Right forelimb (tissue), 1 donor: Measurements from ENCODE around the gene MSANTD2.
A peak's percentile ranks its signal among the peaks of the same experiment; 100 is the strongest.
"Not testable (repeated sequence)": the region's sequence is repeated elsewhere in the genome, so short reads cannot be mapped to it uniquely, and the experiment has no call there.

Experiments used
- DNase-seq: peaks from one replicate; pipeline ENCODE4 v3.0.0-alpha.2; 2018

Gene MSANTD2

DNA sequence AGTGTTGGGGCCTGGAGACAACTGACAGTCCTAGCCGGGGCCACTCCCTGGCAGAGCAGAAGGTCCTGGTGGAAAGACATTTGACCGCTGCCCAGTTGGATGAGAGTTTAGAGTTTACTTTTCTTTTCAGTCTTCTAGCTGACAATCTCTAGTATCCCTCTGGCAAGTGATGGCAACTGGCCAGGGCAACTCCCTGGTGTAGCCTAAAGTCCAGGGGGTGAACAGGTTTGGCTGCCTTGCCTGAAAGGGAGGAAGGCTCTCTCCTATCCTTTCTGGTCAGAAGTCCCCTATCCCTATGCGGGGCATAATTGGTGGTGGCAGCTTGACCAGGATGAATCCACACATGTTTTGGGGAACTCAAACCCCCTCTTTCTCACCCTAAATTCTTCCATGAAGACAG lies 16.8 kb upstream of the MSANTD2 start:
- no peak for DNase-seq

DNA sequence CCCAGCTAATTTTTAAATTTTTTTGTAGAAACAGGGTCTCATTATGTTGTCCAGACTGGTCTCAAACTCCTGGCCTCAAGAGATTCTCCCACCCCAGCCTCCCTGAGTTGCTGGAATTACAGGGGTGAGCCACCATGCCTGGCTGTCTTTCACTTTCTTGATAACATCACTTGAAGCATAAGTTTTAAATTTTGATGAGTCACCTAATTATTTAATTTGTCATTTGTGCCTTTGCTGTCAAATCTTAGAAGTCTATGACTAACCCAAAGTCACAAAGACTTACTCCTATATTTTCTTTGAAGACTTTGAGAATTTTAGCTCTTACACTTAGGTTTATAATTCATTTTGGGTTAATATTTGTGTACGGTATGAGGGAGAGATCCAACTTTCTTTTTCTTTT lies 14.5 kb upstream of the MSANTD2 start:
- DNase-seq = no peak

GRCh38 chr11:124812876-124813275 lies 12.7 kb upstream of the MSANTD2 start:
- no peak for DNase-seq

DNA sequence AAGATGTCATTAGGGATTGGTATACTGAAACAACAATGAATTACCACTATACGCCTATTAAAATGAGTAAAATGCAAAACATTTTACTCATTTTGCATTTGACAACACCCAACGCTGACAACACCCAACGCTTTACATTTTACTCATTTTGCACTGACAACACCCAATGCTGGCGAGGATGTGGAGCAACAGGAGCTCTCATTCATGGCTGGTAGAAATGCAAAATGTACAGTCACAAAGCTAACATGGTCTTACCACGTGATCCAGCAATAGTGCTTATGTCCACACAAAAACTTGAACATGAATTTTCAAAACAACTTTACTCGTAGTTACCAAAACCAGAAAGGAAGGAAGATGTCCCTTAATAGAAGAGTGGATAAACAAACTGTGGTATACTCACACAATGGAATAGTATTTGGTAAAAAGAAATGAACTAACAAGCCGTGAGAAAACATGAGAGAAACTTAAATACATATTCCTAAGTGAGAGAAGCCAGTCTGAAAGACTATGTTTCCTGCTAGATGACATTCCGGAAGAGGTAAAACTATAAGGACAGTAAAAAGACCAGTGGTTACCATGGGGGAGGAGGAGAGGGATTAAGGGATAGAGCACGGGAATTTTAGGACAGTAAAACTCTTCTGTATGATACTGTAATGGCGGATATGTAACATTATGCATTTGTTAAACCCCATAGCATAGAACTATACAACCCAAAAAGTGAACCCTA lies 11.4 kb upstream of the MSANTD2 start:
- DNase-seq = no peak

DNA sequence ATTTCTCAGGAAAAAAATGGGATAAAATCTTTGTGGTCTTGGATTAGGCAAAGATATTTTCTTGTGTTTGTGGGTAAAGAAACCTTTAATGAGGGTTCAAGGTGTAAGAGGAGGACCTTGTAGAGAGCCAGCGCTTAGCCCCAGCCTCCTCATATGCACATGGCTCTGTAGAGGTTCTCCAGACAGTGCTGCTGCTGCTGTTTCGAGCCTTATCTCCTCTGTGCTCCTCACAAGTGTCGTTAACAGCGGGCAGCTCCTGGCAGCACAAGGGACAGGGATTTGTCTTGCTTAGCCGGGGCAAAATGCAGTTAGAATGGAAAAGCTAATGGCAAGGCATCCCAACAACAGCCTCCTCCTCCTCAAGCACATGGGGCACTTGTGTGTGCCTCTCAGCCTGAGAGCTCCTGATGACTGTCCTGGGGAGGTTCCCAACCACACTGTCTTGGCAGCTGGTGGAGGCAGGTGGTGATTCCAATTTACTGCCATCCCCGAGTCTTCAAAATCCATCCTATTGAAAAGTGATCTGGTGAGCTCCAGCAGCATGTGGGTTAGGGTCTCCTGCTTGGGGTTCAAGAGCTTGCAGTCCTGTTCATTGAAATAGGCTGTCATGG lies 7.6 kb upstream of the MSANTD2 start:
- DNase-seq = no peak

DNA sequence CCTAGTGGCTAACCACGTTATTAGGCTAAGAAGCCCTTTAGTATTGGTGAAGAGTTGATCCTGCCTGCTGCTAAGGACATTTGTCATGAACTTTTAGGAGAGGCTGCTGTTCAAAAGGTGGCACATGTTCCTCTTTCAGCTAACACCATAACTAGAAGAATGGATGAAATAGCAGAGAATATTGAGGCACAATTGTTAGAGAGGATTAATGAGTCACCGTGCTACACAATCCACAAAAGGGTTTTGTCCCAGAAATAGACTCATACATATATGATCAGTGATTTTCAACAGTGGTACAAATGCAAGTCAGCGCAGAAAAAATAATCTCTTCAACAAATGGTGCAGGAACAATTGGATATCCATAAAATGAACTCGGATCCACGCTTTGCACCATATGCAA lies 7.0 kb upstream of the MSANTD2 start:
- DNase-seq = no peak

DNA sequence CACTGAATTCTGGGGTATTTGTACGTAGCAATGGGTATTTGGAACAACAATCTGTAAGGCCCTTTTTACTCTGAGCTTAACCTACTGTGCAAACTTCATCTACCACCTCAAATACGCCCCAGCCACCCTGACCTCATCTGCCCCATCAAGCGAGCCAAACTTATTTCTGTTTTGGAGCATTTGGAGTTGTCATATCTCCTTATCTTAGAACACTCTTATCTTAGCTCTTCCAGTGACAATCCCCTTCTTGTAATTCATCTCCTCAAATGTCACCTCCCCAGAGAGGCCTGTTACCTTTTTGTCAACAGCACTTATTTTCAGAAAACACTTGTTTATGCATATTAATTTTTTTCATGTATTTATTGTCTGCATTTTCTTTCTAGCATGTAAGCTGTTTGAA lies 4.7 kb upstream of the MSANTD2 start:
- no peak for DNase-seq

- no peak for DNase-seq
Measured at GRCh38 chr11:124801636-124802312, 1.6 kb upstream of the MSANTD2 start.

- DNase-seq = no peak
Measured at GRCh38 chr11:124801014-124801413, 808 bp upstream of the MSANTD2 start.

- peak; percentile 70 for DNase-seq
Measured at GRCh38 chr11:124799348-124800225, 619 bp downstream of the MSANTD2 start.

GRCh38 chr11:124798991-124799347 lies 1.2 kb downstream of the MSANTD2 start:
- DNase-seq = no peak

- no peak for DNase-seq
Measured at GRCh38 chr11:124796312-124796711, 3.9 kb downstream of the MSANTD2 start.

- DNase-seq = no peak
Measured at GRCh38 chr11:124793466-124794278, 6.5 kb downstream of the MSANTD2 start.

GRCh38 chr11:124791626-124792341 lies 8.4 kb downstream of the MSANTD2 start:
- no peak for DNase-seq

DNA sequence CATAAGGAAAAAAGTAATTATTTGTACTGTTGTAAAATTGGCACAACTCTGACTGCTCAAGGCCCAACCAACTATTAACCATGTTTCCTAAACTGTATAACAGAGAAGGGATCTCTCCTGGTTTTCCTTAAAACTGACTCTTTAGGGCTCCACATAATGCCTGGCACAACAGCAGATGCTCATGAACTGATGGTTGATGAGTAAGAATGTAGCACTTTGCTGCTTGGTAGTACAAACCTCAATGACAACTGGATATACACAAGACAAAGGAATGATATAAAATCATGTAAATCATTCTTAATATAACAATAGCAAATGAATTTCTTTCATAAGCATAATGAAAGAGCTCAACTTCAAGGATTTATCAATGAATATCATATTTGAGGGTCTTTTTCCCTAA lies 11.7 kb downstream of the MSANTD2 start:
- DNase-seq = no peak

- no peak for DNase-seq
Measured at GRCh38 chr11:124784051-124784450, 16.2 kb downstream of the MSANTD2 start.

- no peak for DNase-seq
Measured at GRCh38 chr11:124783002-124783401, 17.2 kb downstream of the MSANTD2 start.

- DNase-seq = no peak
Measured at GRCh38 chr11:124779568-124779967, 20.6 kb downstream of the MSANTD2 start.

- DNase-seq = no peak
Measured at GRCh38 chr11:124778281-124778680, 21.9 kb downstream of the MSANTD2 start.

GRCh38 chr11:124776865-124777645 lies 23.2 kb downstream of the MSANTD2 start:
- no peak for DNase-seq

- not testable (repeated sequence) for DNase-seq
Measured at GRCh38 chr11:124770959-124771358, 29.2 kb downstream of the MSANTD2 start.
